HepG2 (cell line): ENCODE measurements around the gene MBLAC2. TPM values are rescaled to one million over a fixed set of nuclear protein-coding genes. Genes with fewer than 3 reads are reported as not detected.

Source experiments
- ARNT2 ChIP-seq: sonication (generic); formaldehyde crosslinking; IDR thresholded peaks from 2 replicates; pipeline ENCODE4 v1.8.0; 2022; ENCODE audit warnings: mild to moderate bottlenecking, low read depth, missing genetic modification reagents, moderate library complexity
- HHEX ChIP-seq: IDR thresholded peaks from 2 replicates; pipeline ENCODE4 v1.6.1; 2016; ENCODE audit warnings: control low read depth
- HNRNPH1 ChIP-seq: fragments of 200-400 bp; formaldehyde crosslinking; optimal IDR thresholded peaks from 2 replicates; pipeline ENCODE3; 2017; ENCODE audit warnings: mild to moderate bottlenecking, low read depth, low read length
- IKZF4 ChIP-seq: sonication (generic); formaldehyde crosslinking; IDR thresholded peaks from 2 replicates; pipeline ENCODE4 v1.5.1; 2020; ENCODE audit warnings: borderline replicate concordance, mild to moderate bottlenecking, low read depth, missing genetic modification reagents; ENCODE audit errors: not compliant biosample characterization
- KLF11 ChIP-seq: IDR thresholded peaks from 2 replicates; pipeline ENCODE4 v1.6.1; 2016; ENCODE audit warnings: missing compliant biosample characterization
- LCORL ChIP-seq, 2 experiments: fragments of 450-650 bp in 1 of 2; sonication (generic) in 1 of 2; formaldehyde crosslinking in 1 of 2; IDR thresholded peaks; 2 replicates each; pipeline versions ENCODE4 v1.5.0 to v1.6.1; 2017 to 2020; ENCODE audit warnings: antibody characterized with exemption in 1 of 2, missing genetic modification reagents in 1 of 2
- NFYC ChIP-seq: IDR thresholded peaks from 2 replicates; pipeline ENCODE4 v1.6.1; 2016; ENCODE audit warnings: missing genetic modification reagents, missing compliant biosample characterization
- NR2F1 ChIP-seq, 2 experiments: fragments of 450-650 bp in 1 of 2; formaldehyde crosslinking in 1 of 2; IDR thresholded peaks; 2 replicates each; pipeline versions ENCODE4 v1.5.0 to v1.6.1; 2016 to 2020; ENCODE audit warnings: mild to moderate bottlenecking in 1 of 2, missing compliant biosample characterization in 1 of 2, missing genetic modification reagents in 1 of 2, moderate library complexity in 1 of 2
- PHB2 ChIP-seq: fragments of 450-650 bp; IDR thresholded peaks from 2 replicates; pipeline ENCODE4 v1.6.1; 2018; ENCODE audit not compliant: partially characterized antibody
- PHF8 ChIP-seq: sonication (generic); formaldehyde crosslinking; IDR thresholded peaks from 2 replicates; pipeline ENCODE4 v1.5.0; 2020; ENCODE audit warnings: missing genetic modification reagents
- POGZ ChIP-seq: sonication (generic); formaldehyde crosslinking; IDR thresholded peaks from 2 replicates; pipeline ENCODE4 v1.4.0; 2020; ENCODE audit warnings: mild to moderate bottlenecking, missing genetic modification reagents
- SNRNP70 ChIP-seq: fragments of 200-400 bp; formaldehyde crosslinking; IDR thresholded peaks from 2 replicates; pipeline ENCODE4 v1.6.1; 2017; ENCODE audit warnings: mild to moderate bottlenecking, low read depth, low read length, moderate library complexity
- TOPORS ChIP-seq: sonication (generic); formaldehyde crosslinking; IDR thresholded peaks from 2 replicates; pipeline ENCODE4 v1.8.0; 2023; ENCODE audit warnings: mild to moderate bottlenecking, missing genetic modification reagents
- ZBTB26 ChIP-seq: IDR thresholded peaks from 2 replicates; pipeline ENCODE4 v1.6.1; 2016; ENCODE audit warnings: missing compliant biosample characterization, missing genetic modification reagents, borderline replicate concordance
- ZNF136 ChIP-seq: sonication (generic); formaldehyde crosslinking; IDR thresholded peaks from 2 replicates; pipeline ENCODE4 v1.8.1; 2022; ENCODE audit warnings: low read depth, mild to moderate bottlenecking, moderate library complexity, missing genetic modification reagents
- ZNF138 ChIP-seq: sonication (generic); formaldehyde crosslinking; IDR thresholded peaks from 2 replicates; pipeline ENCODE4 v1.5.0; 2020; ENCODE audit warnings: mild to moderate bottlenecking, low read depth, missing genetic modification reagents
- ZNF207 ChIP-seq: fragments of 450-650 bp; IDR thresholded peaks from 2 replicates; pipeline ENCODE4 v1.6.1; 2016; ENCODE audit warnings: antibody characterized with exemption, borderline replicate concordance
- ZNF382 ChIP-seq: sonication (generic); formaldehyde crosslinking; IDR thresholded peaks from 2 replicates; pipeline ENCODE4 v1.5.0; 2020; ENCODE audit warnings: missing genetic modification reagents, mild to moderate bottlenecking, borderline replicate concordance
- ZNF567 ChIP-seq: sonication (generic); formaldehyde crosslinking; IDR thresholded peaks from 2 replicates; pipeline ENCODE4 v1.8.1; 2023; ENCODE audit warnings: mild to moderate bottlenecking, missing genetic modification reagents, borderline replicate concordance
- ZNF639 ChIP-seq: conservative IDR thresholded peaks from 2 replicates; pipeline ENCODE4 v1.6.1; 2018; ENCODE audit warnings: missing genetic modification reagents
- ZNF7 ChIP-seq: IDR thresholded peaks from 2 replicates; pipeline ENCODE4 v1.6.1; 2016; ENCODE audit warnings: missing biosample characterization, missing genetic modification reagents
- ZNF713 ChIP-seq: sonication (generic); formaldehyde crosslinking; IDR thresholded peaks from 2 replicates; pipeline ENCODE4 v1.4.0; 2020; ENCODE audit warnings: mild to moderate bottlenecking, missing genetic modification reagents
- polyA plus RNA-seq, 8 experiments: library from polyadenylated mRNA; depleted of rRNA in 3 of 8; stranded (reverse) in 7 of 8; unstranded in 1 of 8; fragments of >200 nt; fragmentation: Illumina TruSeq in 4 of 8; extraction: Trizol in 4 of 8; gene quantifications; 2 replicates each; pipeline versions ENCODE4 v1.2.1 to v1.2.3, GENCODE V29; 2011 to 2016; ENCODE audit warnings: low read depth in 4 of 8, missing spikeins in 1 of 8, mixed read lengths in 1 of 8; ENCODE audit not compliant: insufficient read depth in 1 of 8
- total RNA-seq, 5 experiments: library from RNA; depleted of rRNA; stranded (reverse); fragments of >200 nt; fragmentation: Illumina TruSeq; extraction: Trizol; gene quantifications; 2 replicates each; pipeline ENCODE4 v1.2.3, GENCODE V29; 2016; ENCODE audit warnings: low read depth in 1 of 5
- TF ChIP-seq, protein P1 (sequence below): sonication (generic); IDR thresholded peaks from 2 replicates; pipeline ENCODE4 v1.6.1; 2016; ENCODE audit warnings: low read depth, borderline replicate concordance
- TF ChIP-seq, protein P2 (sequence below): IDR thresholded peaks from 2 replicates; pipeline ENCODE4 v1.6.1; 2016; ENCODE audit warnings: control low read depth
- TF ChIP-seq, protein P3 (sequence below): sonication (generic); formaldehyde crosslinking; IDR thresholded peaks from 2 replicates; pipeline ENCODE4 v1.5.0; 2020; ENCODE audit warnings: missing genetic modification reagents

MBLAC2 gene
- total and polyA plus RNA-seq, 2 of the 13 experiments (the other 11 are each of a cell fraction or from before 2014, with no cell fraction given), result 2.9 to 4.1 TPM

GRCh38 chr5:90409318-90410177, 65.0 kb downstream of the MBLAC2 start, which contains the start of gene CETN3 (continued):
- TF ChIP-seq TOPORS, result peak; percentile 96
- peak; percentile 61 for TF ChIP-seq IKZF4 (CRISPR knock-in tag)
- peak; percentile 64 for TF ChIP-seq ARNT2 (CRISPR knock-in tag)
- no peak for TF ChIP-seq ZNF138 (CRISPR knock-in tag)
- TF ChIP-seq ZNF207, result no peak
- no peak; the same call in none of the 2 replicates for TF ChIP-seq ZBTB26 (CRISPR knock-in tag)
- TF ChIP-seq KLF11, result no peak; the same call in 1 of the 2 replicates
- no peak for TF ChIP-seq HHEX
- peak; percentile 89 for TF ChIP-seq NFYC
- TF ChIP-seq PHF8 (CRISPR knock-in tag), result peak; percentile 94
- TF ChIP-seq PHB2, result no peak
- no peak for TF ChIP-seq ZNF7 (CRISPR knock-in tag)
- TF ChIP-seq, protein P1, sequence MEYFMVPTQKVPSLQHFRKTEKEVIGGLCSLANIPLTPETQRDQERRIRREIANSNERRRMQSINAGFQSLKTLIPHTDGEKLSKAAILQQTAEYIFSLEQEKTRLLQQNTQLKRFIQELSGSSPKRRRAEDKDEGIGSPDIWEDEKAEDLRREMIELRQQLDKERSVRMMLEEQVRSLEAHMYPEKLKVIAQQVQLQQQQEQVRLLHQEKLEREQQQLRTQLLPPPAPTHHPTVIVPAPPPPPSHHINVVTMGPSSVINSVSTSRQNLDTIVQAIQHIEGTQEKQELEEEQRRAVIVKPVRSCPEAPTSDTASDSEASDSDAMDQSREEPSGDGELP, result no peak
- TF ChIP-seq ZNF713 (CRISPR knock-in tag), result no peak
- peak; percentile 78 for TF ChIP-seq POGZ (CRISPR knock-in tag)
- TF ChIP-seq HNRNPH1, result no peak
- 0 out of 2 replicates have a peak, but pooled peaks have one; percentile 56 for TF ChIP-seq ZNF639 (CRISPR knock-in tag)
- no peak for TF ChIP-seq LCORL (IDR thresholded peaks at IDR 0.05)
- peak; percentile 27; the same call in 1 of the 2 replicates for TF ChIP-seq LCORL (CRISPR knock-in tag; IDR thresholded peaks at IDR 0.05)
- TF ChIP-seq ZNF136 (CRISPR knock-in tag), result no peak; the same call in 1 of the 2 replicates
- TF ChIP-seq NR2F1 (CRISPR knock-in tag; IDR thresholded peaks at IDR 0.05), result no peak
- no peak for TF ChIP-seq SNRNP70
- TF ChIP-seq, protein P2, sequence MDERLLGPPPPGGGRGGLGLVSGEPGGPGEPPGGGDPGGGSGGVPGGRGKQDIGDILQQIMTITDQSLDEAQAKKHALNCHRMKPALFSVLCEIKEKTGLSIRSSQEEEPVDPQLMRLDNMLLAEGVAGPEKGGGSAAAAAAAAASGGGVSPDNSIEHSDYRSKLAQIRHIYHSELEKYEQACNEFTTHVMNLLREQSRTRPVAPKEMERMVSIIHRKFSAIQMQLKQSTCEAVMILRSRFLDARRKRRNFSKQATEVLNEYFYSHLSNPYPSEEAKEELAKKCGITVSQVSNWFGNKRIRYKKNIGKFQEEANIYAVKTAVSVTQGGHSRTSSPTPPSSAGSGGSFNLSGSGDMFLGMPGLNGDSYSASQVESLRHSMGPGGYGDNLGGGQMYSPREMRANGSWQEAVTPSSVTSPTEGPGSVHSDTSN, result peak; percentile 80
- TF ChIP-seq ZNF382 (CRISPR knock-in tag), result no peak
- TF ChIP-seq ZNF567, result no peak
- TF ChIP-seq, protein P3, sequence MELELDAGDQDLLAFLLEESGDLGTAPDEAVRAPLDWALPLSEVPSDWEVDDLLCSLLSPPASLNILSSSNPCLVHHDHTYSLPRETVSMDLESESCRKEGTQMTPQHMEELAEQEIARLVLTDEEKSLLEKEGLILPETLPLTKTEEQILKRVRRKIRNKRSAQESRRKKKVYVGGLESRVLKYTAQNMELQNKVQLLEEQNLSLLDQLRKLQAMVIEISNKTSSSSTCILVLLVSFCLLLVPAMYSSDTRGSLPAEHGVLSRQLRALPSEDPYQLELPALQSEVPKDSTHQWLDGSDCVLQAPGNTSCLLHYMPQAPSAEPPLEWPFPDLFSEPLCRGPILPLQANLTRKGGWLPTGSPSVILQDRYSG (CRISPR knock-in tag), result peak; percentile 43; the same call in 1 of the 2 replicates
